H9 (cell line): ENCODE measurements around the gene PAAF1. TPM values are rescaled to one million over a fixed set of nuclear protein-coding genes. Genes with fewer than 3 reads are reported as not detected.

Experiments
- DNase-seq: peaks from one replicate; pipeline ENCODE4 v3.0.0-alpha.2; 2017
- H2AFZ ChIP-seq: one replicate; pipeline ENCODE4 v1.6.1; 2013; ENCODE audit warnings: mild to moderate bottlenecking, low read length, control low read depth, moderate library complexity
- H2AK5ac ChIP-seq: 2 replicates; pipeline ENCODE4 v1.6.1; 2013; ENCODE audit warnings: low read length, control low read depth, mixed read lengths; ENCODE audit not compliant: insufficient read length
- H2BK120ac ChIP-seq: one replicate; pipeline ENCODE4 v1.6.1; 2013; ENCODE audit warnings: low read depth, mild to moderate bottlenecking, low read length, control low read depth, inconsistent platforms; ENCODE audit not compliant: poor library complexity, severe bottlenecking
- H2BK12ac ChIP-seq: 2 replicates; pipeline ENCODE4 v1.6.1; 2013; ENCODE audit warnings: low read length, control low read depth, mixed read lengths, low read depth; ENCODE audit not compliant: insufficient read length
- H2BK15ac ChIP-seq: 2 replicates; pipeline ENCODE4 v1.6.1; 2013; ENCODE audit warnings: low read depth, low read length, control low read depth
- H2BK20ac ChIP-seq: one replicate; pipeline ENCODE4 v1.6.1; 2013; ENCODE audit warnings: low read depth, mild to moderate bottlenecking, low read length, control low read depth, inconsistent platforms; ENCODE audit not compliant: poor library complexity, severe bottlenecking
- H2BK5ac ChIP-seq: 2 replicates; pipeline ENCODE4 v1.6.1; 2013; ENCODE audit warnings: low read length, control low read depth, mixed read lengths; ENCODE audit not compliant: insufficient read length
- H3K14ac ChIP-seq: 2 replicates; pipeline ENCODE4 v1.6.1; 2013; ENCODE audit warnings: low read length, control low read depth; ENCODE audit not compliant: insufficient read depth
- H3K18ac ChIP-seq: 2 replicates; pipeline ENCODE4 v1.6.1; 2013; ENCODE audit warnings: low read depth, mild to moderate bottlenecking, mixed read lengths, low read length, control low read depth; ENCODE audit not compliant: insufficient read length
- H3K23ac ChIP-seq: 2 replicates; pipeline ENCODE4 v1.6.1; 2013; ENCODE audit warnings: low read length, control low read depth, mixed read lengths, low read depth; ENCODE audit not compliant: insufficient read length
- H3K23me2 ChIP-seq: 2 replicates; pipeline ENCODE4 v1.6.1; 2013; ENCODE audit warnings: low read depth, mild to moderate bottlenecking, mixed read lengths, low read length, control low read depth; ENCODE audit not compliant: insufficient read length, poor library complexity, severe bottlenecking
- H3K27ac ChIP-seq: 2 replicates; pipeline ENCODE4 v1.5.1; 2013; ENCODE audit warnings: low read length, control low read depth, mixed read lengths, low read depth; ENCODE audit not compliant: insufficient read length
- H3K27me3 ChIP-seq: 2 replicates; pipeline ENCODE4 v1.6.1; 2013; ENCODE audit warnings: low read length, control low read depth, inconsistent platforms; ENCODE audit not compliant: insufficient read depth
- H3K4ac ChIP-seq: 2 replicates; pipeline ENCODE4 v1.6.1; 2013; ENCODE audit warnings: low read depth, mild to moderate bottlenecking, control low read depth, inconsistent platforms, low read length, moderate library complexity
- H3K4me1 ChIP-seq: 2 replicates; pipeline ENCODE4 v1.6.1; 2013; ENCODE audit warnings: low read length, control low read depth, inconsistent platforms; ENCODE audit not compliant: insufficient read depth
- H3K4me2 ChIP-seq: 2 replicates; pipeline ENCODE4 v1.6.1; 2013; ENCODE audit warnings: low read length, control low read depth, mixed read lengths; ENCODE audit not compliant: insufficient read length, insufficient read depth
- H3K56ac ChIP-seq: 2 replicates; pipeline ENCODE4 v1.6.1; 2013; ENCODE audit warnings: low read depth, mild to moderate bottlenecking, mixed read lengths, low read length, control low read depth; ENCODE audit not compliant: insufficient read length
- H3K79me1 ChIP-seq: 2 replicates; pipeline ENCODE4 v1.6.1; 2013; ENCODE audit warnings: low read depth, mild to moderate bottlenecking, moderate library complexity, low read length, control low read depth, inconsistent platforms; ENCODE audit not compliant: insufficient read depth, poor library complexity, severe bottlenecking
- H3K79me2 ChIP-seq: 2 replicates; pipeline ENCODE4 v1.6.1; 2013; ENCODE audit warnings: low read length, control low read depth, inconsistent platforms; ENCODE audit not compliant: insufficient read depth
- H3K9ac ChIP-seq: 2 replicates; pipeline ENCODE4 v1.6.1; 2013; ENCODE audit warnings: low read length, control low read depth, mixed read lengths; ENCODE audit not compliant: insufficient read length; ENCODE audit errors: extremely low read depth
- H3K9me3 ChIP-seq: one replicate; pipeline ENCODE4 v1.6.1; 2013; ENCODE audit warnings: low read depth, low read length, inconsistent platforms; ENCODE audit not compliant: control insufficient read depth
- H3T11ph ChIP-seq: one replicate; pipeline ENCODE4 v1.6.1; 2013; ENCODE audit warnings: mild to moderate bottlenecking, low read length, control low read depth, inconsistent platforms
- H4K20me1 ChIP-seq: one replicate; pipeline ENCODE4 v1.6.1; 2013; ENCODE audit not compliant: control insufficient read depth, insufficient read length, insufficient read depth
- H4K5ac ChIP-seq: 2 replicates; pipeline ENCODE4 v1.6.1; 2013; ENCODE audit warnings: low read depth, mild to moderate bottlenecking, mixed read lengths, low read length, control low read depth; ENCODE audit not compliant: insufficient read length
- H4K8ac ChIP-seq: replicated peaks from 2 replicates; pipeline ENCODE4 v1.6.1; 2013; ENCODE audit warnings: low read length, control low read depth, mixed read lengths, low read depth; ENCODE audit not compliant: insufficient read length
- H4K91ac ChIP-seq: 2 replicates; pipeline ENCODE4 v1.6.1; 2013; ENCODE audit warnings: low read depth, mild to moderate bottlenecking, moderate library complexity, mixed read lengths, low read length, control low read depth; ENCODE audit not compliant: insufficient read length
- H3K27ac Mint-ChIP-seq, 3 experiments: 2 replicates in 2 of 3; 3 replicates in 1 of 3; pipeline ENCODE4 v1.8.0; 2020 to 2021; ENCODE audit warnings: mixed read lengths in 3 of 3, mild to moderate bottlenecking in 1 of 3, moderate library complexity in 1 of 3
- H3K27me3 Mint-ChIP-seq: 2 replicates; pipeline ENCODE4 v1.8.0; 2021; ENCODE audit warnings: low read depth, mild to moderate bottlenecking, moderate library complexity, mixed read lengths
- H3K36me3 Mint-ChIP-seq, 3 experiments: 2 replicates in 2 of 3; 3 replicates in 1 of 3; pipeline ENCODE4 v1.8.0; 2020 to 2021; ENCODE audit warnings: low read depth in 3 of 3, mixed read lengths in 3 of 3; ENCODE audit not compliant: insufficient read depth in 1 of 3
- H3K4me1 Mint-ChIP-seq, 2 experiments: 2 replicates each; pipeline ENCODE4 v1.8.0; 2020; ENCODE audit warnings: mixed read lengths in 2 of 2
- H3K4me3 Mint-ChIP-seq, 2 experiments: 2 replicates in 1 of 2; 3 replicates in 1 of 2; pipeline ENCODE4 v1.8.0; 2020 to 2021; ENCODE audit warnings: mild to moderate bottlenecking in 2 of 2, mixed read lengths in 2 of 2, moderate library complexity in 1 of 2
- H3K9me3 Mint-ChIP-seq, 2 experiments: 2 replicates in 1 of 2; 3 replicates in 1 of 2; pipeline ENCODE4 v1.8.0; 2020; ENCODE audit warnings: mild to moderate bottlenecking in 2 of 2, mixed read lengths in 2 of 2, moderate library complexity in 1 of 2
- CTCF ChIP-seq: fragments of 200-600 bp; sonication (generic); conservative IDR thresholded peaks from 3 replicates; pipeline ENCODE4 v1.8.0; 2021; ENCODE audit warnings: antibody characterized with exemption, mild to moderate bottlenecking
- WGBS: extraction: QIAGEN DNeasy Blood & Tissue Kit; methylation state at CpG from one replicate; pipeline ENCODE4 v1.1.7; 2013; ENCODE audit warnings: missing lambda C conversion rate, low lambda C conversion rate, mixed read lengths; ENCODE audit not compliant: insufficient read length; ENCODE audit errors: extremely low coverage; 5-methylcytosine and 5-hydroxymethylcytosine counted together
- total RNA-seq: library from RNA; stranded (reverse); gene quantifications from 2 replicates; pipeline ENCODE4 v1.2.1, GENCODE V29; 2021

Gene PAAF1
- total RNA-seq, 1 experiment from 2014 or later, result 24.3 TPM

- no peaks in the 10 kb centered on the region for H3K27me3 ChIP-seq
- Mint-ChIP-seq H3K4me3 (no peak overlapping the region), H3K27ac (no peak overlapping the region), H3K9me3 (no peaks in the 10 kb centered on the region), H3K27me3 (no peaks in the 10 kb centered on the region), H3K36me3 (peaks cover 0 to 8% (median 4%) of the 10 kb centered on the region in 3 experiments; a peak in 2 of 7 replicates), H3K4me1 (peaks cover under 1 to 3% of the 10 kb centered on the region in 2 experiments)
- H3K18ac ChIP-seq, result no peak overlapping the region
- no peaks in the 10 kb centered on the region for H3K23me2 ChIP-seq
- H2AK5ac ChIP-seq, result no peak overlapping the region
- no peak overlapping the region for H3K56ac ChIP-seq
- no peaks in the 10 kb centered on the region for H4K20me1 ChIP-seq
- H3K14ac ChIP-seq, result no peak overlapping the region
- no peak overlapping the region for H2BK20ac ChIP-seq
- no peak overlapping the region for H2BK12ac ChIP-seq
- no peak overlapping the region for H2BK15ac ChIP-seq
- no peak overlapping the region for H3T11ph ChIP-seq
- H3K4ac ChIP-seq, result no peak overlapping the region
- TF ChIP-seq CTCF, result no peak
- H2BK5ac ChIP-seq, result no peak overlapping the region
- H3K9ac ChIP-seq, result no peak overlapping the region
- H3K79me1 ChIP-seq, result no peaks in the 10 kb centered on the region
- no peak overlapping the region for H3K4me2 ChIP-seq
- no peak overlapping the region for H4K5ac ChIP-seq
- DNase-seq, result no peak
- no peaks in the 10 kb centered on the region for H3K79me2 ChIP-seq
- H2BK120ac ChIP-seq, result no peak overlapping the region
- no peak overlapping the region for H3K27ac ChIP-seq
- H2AFZ ChIP-seq, result no peak overlapping the region
- no peaks in the 10 kb centered on the region for H3K4me1 ChIP-seq
- no peaks in the 10 kb centered on the region for H3K9me3 ChIP-seq
- WGBS, result no CpG with 5 or more reads among the region's 2 CpGs
- H3K23ac ChIP-seq, result no peak overlapping the region
- H4K91ac ChIP-seq, result no peak overlapping the region
- no peak overlapping the region for H4K8ac ChIP-seq
Measured at GRCh38 chr11:73833067-73833466, 43.7 kb upstream of the PAAF1 start.
